ENCODE results near the gene RAB10. TPM values are rescaled to one million over a fixed set of nuclear protein-coding genes. Genes with fewer than 3 reads are reported as not detected.

Gene RAB10
- polyA plus RNA-seq, 1 donor from 2014 or later = 169 TPM

- Histone ChIP-seq H2AFZ (ENCODE audit: low read depth, low read length) (no peak overlapping the region), H4K20me1 (ENCODE audit: insufficient read depth) (no peaks in the 10 kb centered on the region), H3K79me2 (replicated peaks; ENCODE audit: insufficient read depth, low read length) (no peaks in the 10 kb centered on the region), H3F3A (ENCODE audit: insufficient read depth, low read length, poor library complexity, severe bottlenecking) (no peaks in the 10 kb centered on the region), H3K27me3 (ENCODE audit: insufficient read depth, low read depth, low read length) (no peaks in the 10 kb centered on the region), H3K9ac (ENCODE audit: low read length) (no peak overlapping the region), H3K27ac (ENCODE audit: low read length) (no peak overlapping the region), H3K4me3 (ENCODE audit: low read length) (no peak overlapping the region), H3K9me3 (ENCODE audit: low read length) (no peaks in the 10 kb centered on the region), H3K36me3 (ENCODE audit: insufficient read depth, low read length) (no peaks in the 10 kb centered on the region), H3K9me2 (ENCODE audit: insufficient read depth, low read length) (no peaks in the 10 kb centered on the region), H3K4me2 (ENCODE audit: low read length) (no peak overlapping the region)
- TF ChIP-seq TAF1 (IDR thresholded peaks at IDR 0.05; ENCODE audit: low read depth) = no peak
- peak; percentile 90 for TF ChIP-seq CTCF (IDR thresholded peaks at IDR 0.05; ENCODE audit: poor library complexity, severe bottlenecking)
- no peak for TF ChIP-seq EP300 (conservative IDR thresholded peaks at IDR 0.05; ENCODE audit: poor library complexity, severe bottlenecking)
- TF ChIP-seq REST (IDR thresholded peaks at IDR 0.05; ENCODE audit: borderline replicate concordance) = no peak
- peak; percentile 90 for TF ChIP-seq RAD21 (conservative IDR thresholded peaks at IDR 0.05)
- peak; percentile 92 for TF ChIP-seq SMC3 (conservative IDR thresholded peaks at IDR 0.05; ENCODE audit: poor library complexity)
- no peak for TF ChIP-seq EZH2 (IDR thresholded peaks at IDR 0.05; ENCODE audit: borderline replicate concordance, insufficient read depth, low read length, poor library complexity, severe bottlenecking)
- TF ChIP-seq POLR2AphosphoS5 (IDR thresholded peaks at IDR 0.05) = no peak
- no peak for TF ChIP-seq MXI1 (conservative IDR thresholded peaks at IDR 0.05; ENCODE audit: poor library complexity, severe bottlenecking)
These were observed 111.2 kb downstream of the RAB10 start for GRCh38 chr2:26144953-26145680.

GRCh38 chr2:26148501-26148900, 114.6 kb downstream of the RAB10 start:
- Histone ChIP-seq H3K9ac (ENCODE audit: low read length) (no peak overlapping the region), H3K9me2 (ENCODE audit: insufficient read depth, low read length) (no peaks in the 10 kb centered on the region), H2AFZ (ENCODE audit: low read depth, low read length) (no peak overlapping the region), H3K36me3 (ENCODE audit: insufficient read depth, low read length) (no peaks in the 10 kb centered on the region), H4K20me1 (ENCODE audit: insufficient read depth) (no peaks in the 10 kb centered on the region), H3K4me3 (ENCODE audit: low read length) (no peak overlapping the region), H3K27me3 (ENCODE audit: insufficient read depth, low read depth, low read length) (no peaks in the 10 kb centered on the region), H3K79me2 (replicated peaks; ENCODE audit: insufficient read depth, low read length) (no peaks in the 10 kb centered on the region), H3K4me2 (ENCODE audit: low read length) (no peak overlapping the region), H3K27ac (ENCODE audit: low read length) (no peak overlapping the region), H3F3A (ENCODE audit: insufficient read depth, low read length, poor library complexity, severe bottlenecking) (no peaks in the 10 kb centered on the region), H3K9me3 (ENCODE audit: low read length) (no peaks in the 10 kb centered on the region)
- TF ChIP-seq RAD21 (conservative IDR thresholded peaks at IDR 0.05) (no peak), CTCF (IDR thresholded peaks at IDR 0.05; ENCODE audit: poor library complexity, severe bottlenecking) (no peak), SMC3 (conservative IDR thresholded peaks at IDR 0.05; ENCODE audit: poor library complexity) (no peak), MXI1 (conservative IDR thresholded peaks at IDR 0.05; ENCODE audit: poor library complexity, severe bottlenecking) (no peak), TAF1 (IDR thresholded peaks at IDR 0.05; ENCODE audit: low read depth) (no peak), REST (IDR thresholded peaks at IDR 0.05; ENCODE audit: borderline replicate concordance) (no peak), POLR2AphosphoS5 (IDR thresholded peaks at IDR 0.05) (no peak), EP300 (conservative IDR thresholded peaks at IDR 0.05; ENCODE audit: poor library complexity, severe bottlenecking) (no peak), EZH2 (IDR thresholded peaks at IDR 0.05; ENCODE audit: borderline replicate concordance, insufficient read depth, low read length, poor library complexity, severe bottlenecking) (no peak)
